WTC11 (cell line): ENCODE measurements around the gene MGARP. TPM values are rescaled to one million over a fixed set of nuclear protein-coding genes. Genes with fewer than 3 reads are reported as not detected.

Experiments used
- ATAC-seq: fragments of 200-7000 bp; cut with Tn5 transposase; 2 replicates; pipeline ENCODE4 v1.10.0; 2021; ENCODE audit warnings: mild to moderate bottlenecking, moderate library complexity
- CTCF ChIA-PET: fragments of 300-600 bp; sonication (Branson Sonifier 250); formaldehyde crosslinking; loops from one replicate; lab custom pipeline; 2021; ENCODE audit warnings: antibody characterized with exemption; lab: Charles Lee
- POLR2A ChIA-PET: fragments of 350-600 bp; sonication (Branson Sonifier 250); formaldehyde crosslinking; loops from one replicate; lab custom pipeline; 2021; ENCODE audit warnings: antibody characterized with exemption; lab: Charles Lee
- DNase-seq: peaks from one replicate; pipeline ENCODE4 v3.0.0; 2021; ENCODE audit warnings: low spot score
- H3K27ac Mint-ChIP-seq: 2 replicates; pipeline ENCODE4 v1.8.0; 2021; ENCODE audit warnings: mixed read lengths
- H3K27me3 Mint-ChIP-seq: 2 replicates; pipeline ENCODE4 v1.8.0; 2021; ENCODE audit warnings: low read depth, mild to moderate bottlenecking, moderate library complexity, mixed read lengths
- H3K36me3 Mint-ChIP-seq: 2 replicates; pipeline ENCODE4 v1.8.0; 2021; ENCODE audit warnings: mixed read lengths
- H3K4me1 Mint-ChIP-seq: 2 replicates; pipeline ENCODE4 v1.8.0; 2022; ENCODE audit warnings: mixed read lengths
- H3K4me3 Mint-ChIP-seq: 2 replicates; pipeline ENCODE4 v1.8.0; 2021; ENCODE audit warnings: mild to moderate bottlenecking, moderate library complexity, mixed read lengths
- H3K9me3 Mint-ChIP-seq: 2 replicates; pipeline ENCODE4 v1.8.0; 2021; ENCODE audit warnings: mixed read lengths
- ATF2 ChIP-seq: sonication (generic); formaldehyde crosslinking; IDR thresholded peaks from 2 replicates; pipeline ENCODE4 v1.8.1; 2022; ENCODE audit warnings: low read depth, missing genetic modification reagents, borderline replicate concordance
- CREB1 ChIP-seq: sonication (generic); formaldehyde crosslinking; IDR thresholded peaks from 2 replicates; pipeline ENCODE4 v1.8.0; 2023; ENCODE audit warnings: mild to moderate bottlenecking, missing genetic modification reagents
- ELF4 ChIP-seq: sonication (generic); formaldehyde crosslinking; IDR thresholded peaks from 2 replicates; pipeline ENCODE4 v1.8.1; 2022; ENCODE audit warnings: low read depth, mild to moderate bottlenecking, moderate library complexity, missing genetic modification reagents
- EMX1 ChIP-seq: fragments of 250-450 bp; sonication (Bioruptor Pico); IDR thresholded peaks from 2 replicates; pipeline ENCODE4 v1.8.0; 2021; ENCODE audit warnings: mild to moderate bottlenecking
- ESRRA ChIP-seq: sonication (generic); formaldehyde crosslinking; IDR thresholded peaks from 2 replicates; pipeline ENCODE4 v1.8.1; 2022; ENCODE audit warnings: mild to moderate bottlenecking, missing genetic modification reagents, borderline replicate concordance
- FOXP1 ChIP-seq: sonication (generic); formaldehyde crosslinking; IDR thresholded peaks from 2 replicates; pipeline ENCODE4 v1.8.0; 2022; ENCODE audit warnings: missing genetic modification reagents, mild to moderate bottlenecking, moderate library complexity, borderline replicate concordance
- GTF2I ChIP-seq: fragments of 250-450 bp; sonication (Bioruptor Pico); conservative IDR thresholded peaks from 2 replicates; pipeline ENCODE4 v1.4.0; 2021; ENCODE audit warnings: mild to moderate bottlenecking
- IRF2 ChIP-seq: sonication (generic); formaldehyde crosslinking; IDR thresholded peaks from 2 replicates; pipeline ENCODE4 v1.8.0; 2022; ENCODE audit warnings: low read depth, missing genetic modification reagents, borderline replicate concordance
- JAZF1 ChIP-seq: fragments of 250-450 bp; sonication (Bioruptor Pico); IDR thresholded peaks from 2 replicates; pipeline ENCODE4 v1.9.0; 2021; ENCODE audit warnings: moderate library complexity, mild to moderate bottlenecking, inconsistent platforms
- MAX ChIP-seq: sonication (generic); formaldehyde crosslinking; IDR thresholded peaks from 2 replicates; pipeline ENCODE4 v1.8.0; 2022; ENCODE audit warnings: mild to moderate bottlenecking, missing genetic modification reagents
- NFE2L1 ChIP-seq: sonication (generic); formaldehyde crosslinking; IDR thresholded peaks from 2 replicates; pipeline ENCODE4 v1.8.1; 2023; ENCODE audit warnings: missing genetic modification reagents
- OVOL2 ChIP-seq: fragments of 250-450 bp; sonication (Bioruptor Pico); IDR thresholded peaks from 2 replicates; pipeline ENCODE4 v1.9.0; 2021; ENCODE audit warnings: mild to moderate bottlenecking, borderline replicate concordance
- PRRX2 ChIP-seq: fragments of 250-450 bp; sonication (Bioruptor Pico); IDR thresholded peaks from 2 replicates; pipeline ENCODE4 v1.8.0; 2021; ENCODE audit warnings: mild to moderate bottlenecking
- SOX15 ChIP-seq: fragments of 250-450 bp; sonication (Bioruptor Pico); IDR thresholded peaks from 2 replicates; pipeline ENCODE4 v1.9.0; 2021; ENCODE audit warnings: mild to moderate bottlenecking
- SP1 ChIP-seq: sonication (generic); formaldehyde crosslinking; conservative IDR thresholded peaks from 2 replicates; pipeline ENCODE4 v1.8.1; 2022; ENCODE audit warnings: missing genetic modification reagents
- ZNF121 ChIP-seq: sonication (generic); formaldehyde crosslinking; IDR thresholded peaks from 2 replicates; pipeline ENCODE4 v1.8.0; 2023; ENCODE audit warnings: missing genetic modification reagents
- ZNF232 ChIP-seq: sonication (generic); formaldehyde crosslinking; IDR thresholded peaks from 2 replicates; pipeline ENCODE4 v1.8.0; 2022; ENCODE audit warnings: mild to moderate bottlenecking, missing genetic modification reagents
- ZNF281 ChIP-seq: sonication (generic); formaldehyde crosslinking; IDR thresholded peaks from 2 replicates; pipeline ENCODE4 v1.8.0; 2023; ENCODE audit warnings: mild to moderate bottlenecking, missing genetic modification reagents
- ZNF317 ChIP-seq: sonication (generic); formaldehyde crosslinking; IDR thresholded peaks from 2 replicates; pipeline ENCODE4 v1.8.1; 2023; ENCODE audit warnings: low read depth, mild to moderate bottlenecking, moderate library complexity, missing genetic modification reagents, borderline replicate concordance
- ZNF512 ChIP-seq: sonication (generic); formaldehyde crosslinking; IDR thresholded peaks from 2 replicates; pipeline ENCODE4 v1.8.1; 2022; ENCODE audit warnings: missing genetic modification reagents, borderline replicate concordance
- total RNA-seq: library from RNA; stranded (reverse); gene quantifications from 3 replicates; pipeline ENCODE4 v1.2.3, GENCODE V29; 2021

MGARP gene
- total RNA-seq, 1 experiment from 2014 or later: 4.6 TPM

- CTCF ChIA-PET: interaction anchor here (1.7 to 2.0 kb wide), 2 partner anchors 33 to 48 kb away, joined by 4 to 5 read pairs; partner anchors contain the start of gene MGARP
Measured at GRCh38 chr4:139247700-139248238, 32.3 kb downstream of the MGARP start.

GRCh38 chr4:139247241-139247640 is 32.8 kb downstream of the MGARP start:
- Mint-ChIP-seq H3K27me3 (no peaks in the 10 kb centered on the region), H3K27ac (no peak overlapping the region), H3K4me1 (peaks cover 9% of the 10 kb centered on the region), H3K36me3 (no peaks in the 10 kb centered on the region), H3K4me3 (no peak overlapping the region), H3K9me3 (no peaks in the 10 kb centered on the region)
- ChIA-PET POLR2A (no interaction called here), CTCF (interaction anchor here (1.7 to 2.0 kb wide), 2 partner anchors 34 to 48 kb away, joined by 4 to 5 read pairs; partner anchors contain the start of gene MGARP)
- DNase-seq: no peak
- TF ChIP-seq ZNF121 (CRISPR knock-in tag): 0 out of 2 replicates have a peak, but pooled peaks have one; percentile 48
- no peak for TF ChIP-seq OVOL2 (CRISPR knock-in tag)
- no peak for ATAC-seq

More at GRCh38 chr4:139247700-139248238, 32.3 kb downstream of the MGARP start:
- H3K4me1 Mint-ChIP-seq: peaks cover 4% of the 10 kb centered on the region
- TF ChIP-seq ESRRA (no peak), GTF2I (CRISPR knock-in tag) (no peak), OVOL2 (CRISPR knock-in tag) (no peak), SOX15 (CRISPR knock-in tag) (no peak)
- DNase-seq (no peak), ATAC-seq (no peak)
- H3K9me3 Mint-ChIP-seq: no peaks in the 10 kb centered on the region
- H3K4me3 Mint-ChIP-seq: no peak overlapping the region
- no peak overlapping the region for H3K27ac Mint-ChIP-seq
- H3K36me3 Mint-ChIP-seq: no peaks in the 10 kb centered on the region
- POLR2A ChIA-PET: no interaction called here
- H3K27me3 Mint-ChIP-seq: no peaks in the 10 kb centered on the region

- H3K4me3 Mint-ChIP-seq: no peak overlapping the region
- peaks cover 20% of the 10 kb centered on the region for H3K4me1 Mint-ChIP-seq
- ATAC-seq (no peak), DNase-seq (no peak)
- POLR2A ChIA-PET: no interaction called here
- CTCF ChIA-PET: no interaction called here
- H3K9me3 Mint-ChIP-seq: no peaks in the 10 kb centered on the region
- no peaks in the 10 kb centered on the region for H3K36me3 Mint-ChIP-seq
- no peak for TF ChIP-seq MAX (CRISPR knock-in tag)
- no peak for TF ChIP-seq IRF2 (CRISPR knock-in tag)
- TF ChIP-seq FOXP1 (CRISPR knock-in tag): no peak
- TF ChIP-seq ZNF281 (CRISPR knock-in tag): no peak
- no peak for TF ChIP-seq JAZF1
- TF ChIP-seq, all 79 proteins: peak for 0
- H3K27ac Mint-ChIP-seq: no peak overlapping the region
- no peaks in the 10 kb centered on the region for H3K27me3 Mint-ChIP-seq
Measured at GRCh38 chr4:139246166-139246565, 33.9 kb downstream of the MGARP start.

GRCh38 chr4:139245590-139245989 is 34.4 kb downstream of the MGARP start:
- POLR2A ChIA-PET: no interaction called here
- H3K4me3 Mint-ChIP-seq: no peak overlapping the region
- H3K27ac Mint-ChIP-seq: no peak overlapping the region
- peaks cover 26% of the 10 kb centered on the region for H3K4me1 Mint-ChIP-seq
- CTCF ChIA-PET: no interaction called here
- no peaks in the 10 kb centered on the region for H3K36me3 Mint-ChIP-seq
- ATAC-seq (no peak), DNase-seq (no peak)
- no peaks in the 10 kb centered on the region for H3K27me3 Mint-ChIP-seq
- no peaks in the 10 kb centered on the region for H3K9me3 Mint-ChIP-seq
- TF ChIP-seq ATF2 (CRISPR knock-in tag) (no peak), FOXP1 (CRISPR knock-in tag) (no peak), SP1 (CRISPR knock-in tag) (no peak), CREB1 (CRISPR knock-in tag) (no peak), ELF4 (CRISPR knock-in tag) (no peak), NFE2L1 (no peak), PRRX2 (no peak), ESRRA (no peak), ZNF232 (CRISPR knock-in tag) (no peak), ZNF512 (CRISPR knock-in tag) (no peak), ZNF317 (CRISPR knock-in tag) (no peak), EMX1 (CRISPR knock-in tag) (no peak)
